Measurements from ENCODE around the gene NRIP3.
"Not testable (repeated sequence)": the region's sequence is repeated elsewhere in the genome, so short reads cannot be mapped to it uniquely, and the experiment has no call there.

The NRIP3 gene

GRCh38 chr11:9014826-9015225, 11.0 kb upstream of the NRIP3 start:
- Histone ChIP-seq H3K27me3 (replicated peaks; ENCODE audit: control insufficient read depth, insufficient read depth, low read length) (no peaks in the 10 kb centered on the region), H3K9me3 (ENCODE audit: control insufficient read depth, low read length) (no peaks in the 10 kb centered on the region), H3K4me1 (ENCODE audit: control insufficient read depth, insufficient read depth, low read length) (peaks cover 9% of the 10 kb centered on the region), H3K36me3 (ENCODE audit: control insufficient read depth, insufficient read depth, low read length, severe bottlenecking) (no peaks in the 10 kb centered on the region), H3K4me3 (ENCODE audit: low read length) (no peak overlapping the region), H3K9ac (ENCODE audit: low read length) (no peak overlapping the region)
- DNase-seq (ENCODE audit: low read depth) = no peak

DNA sequence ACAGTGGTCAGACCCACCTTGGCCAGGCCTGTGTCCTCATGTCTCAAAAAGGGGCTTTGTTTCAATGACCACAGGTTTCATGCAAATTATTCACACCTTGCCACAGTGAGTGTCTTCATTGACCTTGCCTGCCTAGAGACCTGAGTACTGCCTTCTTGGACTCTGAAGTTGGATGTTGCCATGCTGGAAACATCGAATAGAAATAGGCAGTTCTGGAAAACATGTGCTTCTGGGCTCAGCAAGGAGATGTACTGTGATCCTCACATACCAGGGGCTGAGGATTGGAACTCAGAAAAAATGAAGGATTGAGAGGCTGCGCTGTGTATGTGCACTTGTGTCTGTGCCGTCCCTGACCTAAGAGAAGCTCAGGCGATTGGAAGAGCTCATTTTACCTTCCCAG, 9.6 kb upstream of the NRIP3 start:
- H3K27me3 ChIP-seq (replicated peaks; ENCODE audit: control insufficient read depth, insufficient read depth, low read length) = no peaks in the 10 kb centered on the region
- no peak overlapping the region for H3K4me3 ChIP-seq (ENCODE audit: low read length)
- H3K36me3 ChIP-seq (ENCODE audit: control insufficient read depth, insufficient read depth, low read length, severe bottlenecking) = no peaks in the 10 kb centered on the region
- DNase-seq (ENCODE audit: low read depth) = no peak
- H3K4me1 ChIP-seq (ENCODE audit: control insufficient read depth, insufficient read depth, low read length) = peaks cover 9% of the 10 kb centered on the region
- no peak overlapping the region for H3K9ac ChIP-seq (ENCODE audit: low read length)
- no peaks in the 10 kb centered on the region for H3K9me3 ChIP-seq (ENCODE audit: control insufficient read depth, low read length)

DNA sequence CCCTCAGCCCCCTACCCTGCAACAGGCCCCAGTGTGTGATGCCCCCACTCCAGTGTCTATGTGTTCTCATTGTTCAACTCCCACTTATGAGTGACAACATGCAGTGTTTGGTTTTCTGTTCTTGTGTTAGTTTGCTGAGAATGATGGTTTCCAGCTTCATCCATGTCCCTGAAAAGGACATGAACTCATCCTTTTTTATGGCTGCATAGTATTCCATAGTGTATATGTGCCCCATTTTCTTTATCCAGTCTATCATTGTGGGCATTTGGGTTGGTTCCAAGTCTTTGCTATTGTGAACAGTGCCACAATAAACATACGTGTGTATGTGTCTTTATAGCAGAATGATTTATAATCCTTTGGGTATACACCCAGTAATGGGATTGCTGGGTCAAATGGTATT, 5.7 kb upstream of the NRIP3 start:
- H3K4me3 ChIP-seq (ENCODE audit: low read length); H3K9ac ChIP-seq (ENCODE audit: low read length); H3K9me3 ChIP-seq (ENCODE audit: control insufficient read depth, low read length); DNase-seq (ENCODE audit: low read depth); H3K36me3 ChIP-seq (ENCODE audit: control insufficient read depth, insufficient read depth, low read length, severe bottlenecking); H3K27me3 ChIP-seq (replicated peaks; ENCODE audit: control insufficient read depth, insufficient read depth, low read length); H3K4me1 ChIP-seq (ENCODE audit: control insufficient read depth, insufficient read depth, low read length): not testable (repeated sequence)

GRCh38 chr11:9008661-9009060, 4.9 kb upstream of the NRIP3 start:
- no peak for DNase-seq (ENCODE audit: low read depth)
- no peaks in the 10 kb centered on the region for H3K9me3 ChIP-seq (ENCODE audit: control insufficient read depth, low read length)
- H3K27me3 ChIP-seq (replicated peaks; ENCODE audit: control insufficient read depth, insufficient read depth, low read length) = no peaks in the 10 kb centered on the region
- H3K4me3 ChIP-seq (ENCODE audit: low read length) = no peak overlapping the region
- no peak overlapping the region for H3K9ac ChIP-seq (ENCODE audit: low read length)
- H3K36me3 ChIP-seq (ENCODE audit: control insufficient read depth, insufficient read depth, low read length, severe bottlenecking) = no peaks in the 10 kb centered on the region
- no peaks in the 10 kb centered on the region for H3K4me1 ChIP-seq (ENCODE audit: control insufficient read depth, insufficient read depth, low read length)

GRCh38 chr11:9008011-9008550, 4.3 kb upstream of the NRIP3 start:
- H3K4me1 ChIP-seq (ENCODE audit: control insufficient read depth, insufficient read depth, low read length) = peaks cover 3% of the 10 kb centered on the region
- H3K27me3 ChIP-seq (replicated peaks; ENCODE audit: control insufficient read depth, insufficient read depth, low read length) = no peaks in the 10 kb centered on the region
- no peaks in the 10 kb centered on the region for H3K9me3 ChIP-seq (ENCODE audit: control insufficient read depth, low read length)
- DNase-seq (ENCODE audit: low read depth) = no peak
- H3K4me3 ChIP-seq (ENCODE audit: low read length) = no peak overlapping the region
- H3K9ac ChIP-seq (ENCODE audit: low read length) = no peak overlapping the region
- H3K36me3 ChIP-seq (ENCODE audit: control insufficient read depth, insufficient read depth, low read length, severe bottlenecking) = no peaks in the 10 kb centered on the region

DNA sequence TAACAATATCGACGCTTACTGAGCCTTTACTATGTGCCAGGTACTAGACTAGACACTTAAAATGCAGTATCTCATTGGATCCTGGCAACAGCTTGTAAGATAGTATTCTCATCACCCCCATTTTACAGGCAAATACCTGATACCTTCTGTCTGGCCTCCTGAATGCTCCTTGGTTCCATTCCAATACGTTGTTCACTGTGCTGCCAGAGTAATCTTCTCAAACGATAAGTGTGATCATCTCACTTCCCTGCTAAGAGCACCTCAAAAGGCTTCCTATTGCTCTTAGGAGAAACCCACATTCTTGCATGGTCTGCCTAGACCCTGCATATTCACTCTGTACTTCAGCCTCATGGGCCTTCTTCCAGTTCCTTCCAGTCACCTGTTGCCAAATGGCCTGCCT, 1.3 kb upstream of the NRIP3 start:
- no peaks in the 10 kb centered on the region for H3K36me3 ChIP-seq (ENCODE audit: control insufficient read depth, insufficient read depth, low read length, severe bottlenecking)
- no peak overlapping the region for H3K4me3 ChIP-seq (ENCODE audit: low read length)
- DNase-seq (ENCODE audit: low read depth) = no peak
- H3K9me3 ChIP-seq (ENCODE audit: control insufficient read depth, low read length) = no peaks in the 10 kb centered on the region
- H3K27me3 ChIP-seq (replicated peaks; ENCODE audit: control insufficient read depth, insufficient read depth, low read length) = no peaks in the 10 kb centered on the region
- H3K9ac ChIP-seq (ENCODE audit: low read length) = no peak overlapping the region
- H3K4me1 ChIP-seq (ENCODE audit: control insufficient read depth, insufficient read depth, low read length) = peaks cover 6% of the 10 kb centered on the region

DNA sequence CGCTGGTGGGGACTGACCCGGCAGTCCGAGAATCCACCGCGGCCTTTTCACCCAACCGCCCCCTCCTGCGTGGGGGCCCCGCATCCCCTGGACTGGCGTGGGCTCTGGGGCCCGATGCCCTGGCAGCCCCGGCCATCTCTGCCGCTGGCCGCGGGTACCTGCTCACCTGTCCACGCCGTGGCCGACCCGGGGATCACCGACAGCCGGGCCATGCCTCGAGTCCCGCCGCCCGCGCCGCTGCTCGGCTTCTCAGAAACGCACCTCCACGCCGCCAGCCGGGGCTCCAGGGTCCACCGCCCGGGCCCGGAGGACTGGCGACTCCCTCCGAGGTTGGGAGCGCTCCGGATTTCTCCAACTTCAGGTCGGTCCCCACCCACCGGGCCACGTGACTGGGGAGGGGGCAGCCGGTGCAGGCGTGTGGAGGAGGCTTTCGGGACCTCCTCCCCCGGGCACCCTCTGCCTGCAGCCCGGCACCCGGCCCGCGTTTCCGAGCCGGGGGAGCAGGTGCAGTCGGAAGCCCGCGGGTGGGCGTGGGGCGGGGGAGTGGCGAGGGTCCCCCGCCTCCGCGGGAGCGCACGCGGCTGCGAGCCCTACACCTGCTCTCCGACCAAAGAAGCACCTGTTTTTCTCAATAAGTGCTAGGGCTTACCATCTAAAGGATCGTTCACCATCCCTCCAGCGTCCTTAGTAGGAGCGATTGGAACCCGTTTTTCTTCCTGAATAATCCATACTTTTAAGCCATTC, 554 bp upstream of the NRIP3 start:
- Histone ChIP-seq H3K4me3 (ENCODE audit: low read length) (peak overlapping the region; percentile 78), H3K4me1 (ENCODE audit: control insufficient read depth, insufficient read depth, low read length) (peaks cover 6% of the 10 kb centered on the region), H3K9me3 (ENCODE audit: control insufficient read depth, low read length) (no peaks in the 10 kb centered on the region), H3K27me3 (replicated peaks; ENCODE audit: control insufficient read depth, insufficient read depth, low read length) (no peaks in the 10 kb centered on the region), H3K9ac (ENCODE audit: low read length) (peak overlapping the region; percentile 28), H3K36me3 (ENCODE audit: control insufficient read depth, insufficient read depth, low read length, severe bottlenecking) (no peaks in the 10 kb centered on the region)
- DNase-seq (ENCODE audit: low read depth) = peak; percentile 17

DNA sequence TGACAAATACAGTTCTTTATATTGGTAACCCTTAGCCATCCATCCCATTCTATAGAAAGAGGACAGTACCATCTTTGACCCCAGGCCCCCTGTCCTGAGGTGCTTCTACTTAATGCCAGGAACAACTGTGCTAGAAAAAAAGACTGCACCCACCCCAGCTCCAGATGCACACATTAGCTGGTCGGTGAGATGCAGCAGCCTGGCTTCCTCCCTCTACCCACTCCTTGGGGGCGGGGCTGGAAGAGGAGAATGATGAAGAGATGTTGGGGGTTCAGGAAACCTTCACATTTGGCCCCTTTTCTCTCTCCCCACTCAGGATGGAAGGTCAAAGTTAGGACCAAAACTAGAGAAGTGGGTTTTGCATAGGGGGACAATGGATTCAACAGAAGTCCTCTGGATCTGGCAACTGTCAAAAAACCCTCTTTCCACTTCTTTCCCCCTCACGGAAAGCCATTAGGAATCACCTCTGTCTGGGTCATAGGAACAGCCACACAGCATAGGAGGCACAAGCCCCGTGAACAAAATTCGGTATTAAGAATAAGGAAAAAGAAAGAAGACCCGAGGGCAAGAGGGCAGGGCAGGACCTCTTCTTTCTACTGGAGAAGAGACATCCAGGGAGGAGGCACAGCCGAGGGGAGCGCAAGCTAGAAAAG, 755 bp downstream of the NRIP3 start:
- peak; percentile 32 for DNase-seq (ENCODE audit: low read depth)
- Histone ChIP-seq H3K4me1 (ENCODE audit: control insufficient read depth, insufficient read depth, low read length) (peaks cover 6% of the 10 kb centered on the region), H3K4me3 (ENCODE audit: low read length) (peak overlapping the region; percentile 78), H3K9ac (ENCODE audit: low read length) (peak overlapping the region; percentile 63), H3K9me3 (ENCODE audit: control insufficient read depth, low read length) (no peaks in the 10 kb centered on the region), H3K27me3 (replicated peaks; ENCODE audit: control insufficient read depth, insufficient read depth, low read length) (no peaks in the 10 kb centered on the region), H3K36me3 (ENCODE audit: control insufficient read depth, insufficient read depth, low read length, severe bottlenecking) (no peaks in the 10 kb centered on the region)

- Histone ChIP-seq H3K4me1 (ENCODE audit: control insufficient read depth, insufficient read depth, low read length) (peaks cover 6% of the 10 kb centered on the region), H3K36me3 (ENCODE audit: control insufficient read depth, insufficient read depth, low read length, severe bottlenecking) (no peaks in the 10 kb centered on the region), H3K9me3 (ENCODE audit: control insufficient read depth, low read length) (no peaks in the 10 kb centered on the region), H3K9ac (ENCODE audit: low read length) (no peak overlapping the region), H3K27me3 (replicated peaks; ENCODE audit: control insufficient read depth, insufficient read depth, low read length) (no peaks in the 10 kb centered on the region), H3K4me3 (ENCODE audit: low read length) (no peak overlapping the region)
- peak; percentile 66 for DNase-seq (ENCODE audit: low read depth)
Measured at GRCh38 chr11:9001736-9002135, 2.1 kb downstream of the NRIP3 start.

GRCh38 chr11:8998017-8998416, 5.8 kb downstream of the NRIP3 start:
- no peak for DNase-seq (ENCODE audit: low read depth)

GRCh38 chr11:8997451-8997850, 6.3 kb downstream of the NRIP3 start:
- H3K9me3 ChIP-seq (ENCODE audit: control insufficient read depth, low read length) = no peaks in the 10 kb centered on the region
- DNase-seq (ENCODE audit: low read depth) = no peak
- no peaks in the 10 kb centered on the region for H3K27me3 ChIP-seq (replicated peaks; ENCODE audit: control insufficient read depth, insufficient read depth, low read length)
- H3K4me1 ChIP-seq (ENCODE audit: control insufficient read depth, insufficient read depth, low read length) = no peaks in the 10 kb centered on the region
- no peaks in the 10 kb centered on the region for H3K36me3 ChIP-seq (ENCODE audit: control insufficient read depth, insufficient read depth, low read length, severe bottlenecking)
- no peak overlapping the region for H3K4me3 ChIP-seq (ENCODE audit: low read length)
- H3K9ac ChIP-seq (ENCODE audit: low read length) = no peak overlapping the region

More at GRCh38 chr11:8998017-8998416, 5.8 kb downstream of the NRIP3 start:
- peaks cover 2% of the 10 kb centered on the region for H3K4me1 ChIP-seq (ENCODE audit: control insufficient read depth, insufficient read depth, low read length)
- H3K27me3 ChIP-seq (replicated peaks; ENCODE audit: control insufficient read depth, insufficient read depth, low read length) = no peaks in the 10 kb centered on the region
- no peaks in the 10 kb centered on the region for H3K36me3 ChIP-seq (ENCODE audit: control insufficient read depth, insufficient read depth, low read length, severe bottlenecking)
- H3K4me3 ChIP-seq (ENCODE audit: low read length) = no peak overlapping the region
- no peak overlapping the region for H3K9ac ChIP-seq (ENCODE audit: low read length)
- no peaks in the 10 kb centered on the region for H3K9me3 ChIP-seq (ENCODE audit: control insufficient read depth, low read length)
